ENCODE results near the gene TRIM63.
"Not testable (repeated sequence)": the region's sequence is repeated elsewhere in the genome, so short reads cannot be mapped to it uniquely, and the experiment has no call there.

The TRIM63 gene

GRCh38 chr1:26067432-26067911, at the start of gene TRIM63:
TSS of gene TRIM63 (minus strand) at chr1:26067630. CDS start at chr1:26067494, 136 bp downstream.
- no peak for DNase-seq

GRCh38 chr1:26114165-26114927, 46.9 kb upstream of the TRIM63 start:
- DNase-seq, result no peak

GRCh38 chr1:26112407-26112775, 45.0 kb upstream of the TRIM63 start:
- no peak for DNase-seq

- peak; percentile 93 for DNase-seq
These were observed 44.3 kb upstream of the TRIM63 start, which contains the start of gene PDIK1L for GRCh38 chr1:26111530-26112406. TSS of gene PDIK1L (plus strand) at chr1:26111824. CDS start at chr1:26114309, 2,485 bp downstream.

GRCh38 chr1:26110731-26111529, 43.5 kb upstream of the TRIM63 start:
- peak; percentile 74 for DNase-seq

GRCh38 chr1:26109229-26110164, 42.1 kb upstream of the TRIM63 start:
- no peak for DNase-seq

DNA sequence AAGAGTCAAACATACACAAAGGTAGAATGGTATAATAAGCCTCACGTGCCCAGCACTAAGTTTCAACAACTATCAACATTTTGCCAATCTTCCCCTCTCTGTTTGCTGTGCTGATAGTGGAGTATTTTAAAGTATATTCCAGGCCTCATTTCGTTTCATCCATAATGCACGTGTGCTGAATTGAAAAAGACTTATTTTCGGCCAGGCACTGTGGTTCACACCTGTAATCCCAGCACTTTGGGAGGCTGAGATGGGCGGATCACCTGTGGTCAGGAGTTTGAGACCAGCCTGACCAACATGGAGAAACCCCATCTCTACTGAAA, 37.8 kb upstream of the TRIM63 start:
- not testable (repeated sequence) for DNase-seq

GRCh38 chr1:26102526-26102925, 35.1 kb upstream of the TRIM63 start:
- DNase-seq, result no peak

GRCh38 chr1:26102119-26102518, 34.7 kb upstream of the TRIM63 start:
- DNase-seq, result no peak

DNA sequence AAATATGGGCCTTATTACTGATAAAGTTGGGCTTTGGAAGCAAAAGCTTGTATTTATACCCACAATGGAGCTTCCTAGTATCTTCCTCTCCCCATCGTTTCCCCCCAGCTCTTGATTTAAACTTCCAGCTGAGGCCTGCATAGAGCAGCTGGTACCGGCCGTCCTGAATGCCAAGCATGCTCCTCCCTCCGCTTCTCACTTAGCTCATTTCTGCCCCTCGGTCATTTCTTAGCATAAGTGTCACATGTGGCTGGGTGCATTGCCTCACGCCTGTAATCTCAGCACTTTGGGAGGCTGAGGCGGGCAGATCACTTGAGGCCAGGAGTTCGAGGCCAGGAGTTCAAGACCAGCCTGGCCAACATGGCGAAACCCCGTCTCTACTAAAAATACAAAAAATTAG, 32.8 kb upstream of the TRIM63 start:
- DNase-seq, result not testable (repeated sequence)

- no peak for DNase-seq
These were observed 32.4 kb upstream of the TRIM63 start for GRCh38 chr1:26099780-26100179.

- DNase-seq, result no peak
These were observed 31.2 kb upstream of the TRIM63 start for GRCh38 chr1:26098602-26099001.

DNA sequence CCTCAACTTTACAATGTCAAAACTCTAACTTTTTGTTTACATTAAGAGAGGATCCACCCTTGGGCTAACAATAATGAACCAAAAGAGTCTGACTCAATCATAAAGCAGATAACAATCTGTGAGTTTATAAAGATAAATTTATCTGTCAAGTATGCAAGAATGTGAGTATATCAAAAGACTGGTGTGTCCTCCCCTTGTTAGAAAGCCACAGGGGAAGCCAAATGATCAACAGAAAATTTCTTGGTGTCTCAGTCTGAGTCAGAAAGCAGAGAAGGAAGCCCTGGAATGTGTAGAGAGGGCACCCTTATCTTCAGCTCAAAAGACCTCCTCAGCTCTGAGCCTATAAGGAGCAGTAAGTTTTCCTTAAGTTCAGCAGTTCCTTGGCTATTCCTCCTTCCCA, 30.3 kb upstream of the TRIM63 start:
- DNase-seq, result no peak

DNA sequence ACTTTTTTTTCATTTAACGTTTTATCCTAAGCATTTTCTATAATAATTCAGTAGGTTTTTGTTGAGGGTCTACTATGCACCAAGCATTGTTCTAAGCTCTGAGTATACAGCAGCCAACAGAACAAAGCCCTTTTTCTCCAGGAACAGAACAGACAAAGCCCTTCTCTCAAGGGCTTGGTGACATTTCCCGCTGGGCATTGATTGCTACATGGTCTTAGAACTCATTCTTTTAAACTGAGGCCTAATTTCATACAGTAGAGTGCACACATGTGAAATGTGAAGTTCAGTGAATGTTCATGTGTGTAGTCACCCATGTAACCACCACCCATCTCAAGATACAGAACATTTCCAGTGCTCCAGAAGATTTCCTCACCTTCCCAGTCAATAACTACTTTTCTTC, 29.0 kb upstream of the TRIM63 start:
- DNase-seq, result no peak

GRCh38 chr1:26094677-26095383, 27.4 kb upstream of the TRIM63 start:
- DNase-seq, result no peak

- no peak for DNase-seq
These were observed 26.7 kb upstream of the TRIM63 start for GRCh38 chr1:26094076-26094669.

- DNase-seq, result not testable (repeated sequence)
These were observed 26.1 kb upstream of the TRIM63 start for GRCh38 chr1:26093569-26093968.

- no peak for DNase-seq
These were observed 25.0 kb upstream of the TRIM63 start for GRCh38 chr1:26092422-26092821.

- DNase-seq, result no peak
These were observed 23.5 kb upstream of the TRIM63 start for GRCh38 chr1:26090893-26091292.

- no peak for DNase-seq
These were observed 21.7 kb upstream of the TRIM63 start for GRCh38 chr1:26089125-26089524.

GRCh38 chr1:26084844-26085243, 17.4 kb upstream of the TRIM63 start:
- DNase-seq, result no peak

All from stimulated activated CD4-positive, alpha-beta T cell treated with anti-CD3 and anti-CD28 coated beads, Interleukin-4, amount 100 ng/mL, for 24 hours (primary cell).